Stimulated activated CD4-positive, alpha-beta T cell treated with anti-CD3 and anti-CD28 coated beads, Interleukin-1b, Interleukin-23, amount 100 ng/mL, for 4 hours (primary cell): ENCODE data around the gene UACA.

Source experiments
- DNase-seq, 2 donors: peaks; one replicate each; pipeline ENCODE4 v3.0.0-alpha.2; 2020; ENCODE audit warnings: low read depth in 2 of 2

UACA gene

DNA sequence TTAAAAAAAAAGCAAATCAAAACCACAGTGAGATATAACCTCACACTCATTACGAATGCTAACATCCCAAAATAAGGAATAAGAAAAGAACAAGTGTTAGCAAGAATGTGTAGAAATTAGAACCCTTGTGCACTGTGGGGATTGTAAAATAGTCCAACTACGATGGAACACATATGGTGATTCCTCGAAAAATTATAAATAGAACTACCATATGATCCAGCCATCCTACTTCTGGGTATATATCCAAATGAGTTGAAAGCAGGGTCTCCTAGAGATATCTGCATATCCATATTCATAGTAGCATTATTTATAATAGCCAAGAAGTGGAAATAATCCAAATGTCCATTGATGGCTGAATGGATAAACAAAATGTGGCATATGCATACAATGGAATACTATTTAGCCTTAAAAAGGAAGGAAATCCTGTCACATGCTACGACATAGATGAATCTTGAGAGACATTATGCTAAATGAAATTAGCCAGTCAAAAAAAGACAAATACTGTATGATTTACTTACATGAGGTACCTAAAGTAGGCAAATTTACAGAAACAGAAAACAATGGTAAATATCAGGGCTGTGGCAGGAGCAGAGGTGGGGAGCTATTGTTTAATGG is 55.6 kb downstream of the UACA start:
- no peak for DNase-seq

GRCh38 chr15:70704731-70705130 is 58.6 kb downstream of the UACA start:
- no peak for DNase-seq

GRCh38 chr15:70704166-70704565 is 59.2 kb downstream of the UACA start:
- no peak for DNase-seq

GRCh38 chr15:70703096-70703878 is 60.1 kb downstream of the UACA start:
- DNase-seq: no peak

- no peak for DNase-seq
Observed at GRCh38 chr15:70702584-70702983, 60.8 kb downstream of the UACA start.

DNA sequence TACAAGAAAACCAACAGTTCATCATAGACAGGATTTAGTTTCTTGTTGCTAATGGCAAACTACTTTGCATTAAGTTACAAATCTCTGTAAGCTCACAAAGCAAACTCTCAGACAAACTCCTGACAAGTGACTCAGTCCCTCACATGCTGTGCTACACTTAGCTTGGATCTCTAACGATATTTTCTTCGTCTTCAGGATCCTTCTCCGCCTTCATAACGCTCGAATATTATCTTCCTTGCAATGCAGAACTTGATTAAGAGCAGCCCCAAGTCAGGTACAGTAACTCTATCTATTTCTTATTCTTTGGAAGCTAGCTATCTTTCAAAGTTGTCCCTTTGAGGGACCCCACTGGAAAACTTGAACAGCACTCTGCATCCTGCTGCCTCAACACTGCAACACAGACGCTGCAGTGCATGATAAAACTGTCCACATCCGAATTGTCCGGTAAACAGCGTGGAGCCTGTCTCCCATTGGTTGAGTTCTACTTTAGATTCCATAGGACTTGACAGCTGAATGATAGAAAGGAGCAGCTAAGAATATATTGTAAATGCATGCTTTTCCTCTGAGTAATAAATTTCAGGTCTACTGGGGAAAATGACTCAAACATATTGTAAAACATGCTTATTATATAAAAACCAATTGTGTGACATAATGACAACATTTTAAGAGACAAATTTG is 61.3 kb downstream of the UACA start:
- DNase-seq: no peak

DNA sequence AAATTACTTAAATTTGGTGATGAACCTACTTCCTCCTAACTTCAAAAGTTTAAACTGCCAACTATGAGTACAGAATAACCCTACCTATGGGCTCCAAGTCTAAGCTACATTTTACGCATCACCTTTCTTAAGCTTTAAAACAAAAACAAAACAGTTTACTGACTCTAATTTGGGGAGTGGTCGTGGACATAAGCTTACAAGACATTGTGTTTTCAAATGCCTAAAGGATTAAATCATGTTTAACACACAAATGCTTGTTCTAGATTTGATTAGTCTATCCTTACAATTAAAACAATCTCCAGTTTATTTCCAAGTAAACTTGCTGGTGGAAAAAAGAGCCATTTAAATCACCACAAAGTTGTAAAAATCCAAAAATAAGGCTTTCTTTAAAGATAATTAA is 62.2 kb downstream of the UACA start:
- DNase-seq: no peak

GRCh38 chr15:70699890-70700289 is 63.5 kb downstream of the UACA start:
- no peak for DNase-seq

DNA sequence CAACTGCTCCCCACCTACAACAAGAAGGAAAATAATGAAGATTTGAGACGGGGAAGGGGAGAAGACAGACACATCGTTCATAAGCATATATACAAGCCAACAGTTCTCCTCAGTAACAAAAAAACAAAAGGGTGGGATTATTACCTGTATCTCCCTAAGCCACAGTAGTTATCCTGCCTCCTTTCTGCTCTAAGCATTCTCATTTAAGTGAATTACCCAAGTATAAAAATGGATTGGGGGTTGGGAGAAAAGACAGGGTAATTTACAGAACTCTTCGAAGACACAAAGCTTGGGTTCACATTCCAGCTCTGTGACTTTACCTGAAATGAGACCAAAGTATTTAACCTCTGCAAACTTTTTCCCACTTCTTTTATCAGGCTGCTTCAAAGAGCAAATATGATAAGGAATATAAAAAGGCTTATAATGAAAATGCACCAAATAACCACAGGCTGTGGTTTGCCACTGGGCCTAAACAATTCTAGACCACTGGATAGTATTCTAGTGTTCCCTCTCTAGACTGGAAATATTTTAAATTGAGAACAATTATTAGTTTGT is 64.4 kb downstream of the UACA start:
- DNase-seq: no peak

DNA sequence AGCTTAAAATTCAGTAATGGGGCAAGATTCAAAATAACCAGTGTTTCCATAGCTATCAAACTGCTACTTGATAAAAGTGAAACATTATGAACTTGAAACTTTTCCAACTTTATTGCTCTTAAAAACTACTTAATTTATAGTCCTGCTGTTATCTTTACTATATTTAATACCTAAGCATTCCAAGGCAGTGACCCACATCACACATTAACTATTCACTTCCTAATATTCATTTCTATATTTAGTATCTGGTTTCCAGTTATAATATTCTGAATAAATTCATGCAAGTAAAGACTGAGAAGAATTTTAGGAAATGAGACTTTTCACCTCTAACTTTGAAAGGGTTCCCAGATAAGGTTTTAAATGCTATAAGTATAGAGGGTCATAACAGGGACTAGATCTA is 64.9 kb downstream of the UACA start:
- no peak for DNase-seq

DNA sequence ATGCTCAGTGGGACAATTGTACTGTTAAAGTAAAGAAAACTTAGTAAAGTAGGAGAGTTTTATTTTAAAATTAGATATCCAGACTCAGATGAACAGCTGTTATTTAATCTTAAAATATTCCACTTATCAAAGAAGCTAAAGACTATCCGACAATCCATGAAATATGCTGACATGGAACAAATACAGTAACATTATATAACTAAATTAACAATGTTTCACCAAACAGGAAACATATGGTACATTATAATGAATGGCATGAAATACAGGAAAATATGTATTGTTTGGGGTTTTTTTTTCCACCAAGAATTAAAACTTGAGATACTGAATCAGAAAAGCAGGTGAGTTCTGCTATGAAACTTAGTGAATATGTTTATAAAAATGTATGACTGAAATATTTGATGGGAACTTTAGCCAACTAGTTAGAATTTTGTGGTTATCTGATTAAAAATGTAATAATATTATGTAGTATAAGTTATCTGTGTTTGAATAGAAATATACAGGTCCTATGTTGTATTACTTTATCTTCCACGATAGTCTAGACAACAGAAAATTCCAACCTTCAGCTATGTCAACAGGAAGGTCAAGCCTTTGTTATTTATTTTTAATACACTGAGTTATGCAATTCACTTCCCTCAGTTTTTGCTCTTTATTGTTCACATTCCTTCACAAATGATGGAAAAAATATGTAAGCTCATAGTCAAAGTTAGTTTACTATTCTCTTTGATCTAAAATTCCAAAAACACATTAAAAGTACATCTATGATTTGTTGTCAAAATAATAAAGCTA is 72.7 kb downstream of the UACA start:
- DNase-seq: no peak

DNA sequence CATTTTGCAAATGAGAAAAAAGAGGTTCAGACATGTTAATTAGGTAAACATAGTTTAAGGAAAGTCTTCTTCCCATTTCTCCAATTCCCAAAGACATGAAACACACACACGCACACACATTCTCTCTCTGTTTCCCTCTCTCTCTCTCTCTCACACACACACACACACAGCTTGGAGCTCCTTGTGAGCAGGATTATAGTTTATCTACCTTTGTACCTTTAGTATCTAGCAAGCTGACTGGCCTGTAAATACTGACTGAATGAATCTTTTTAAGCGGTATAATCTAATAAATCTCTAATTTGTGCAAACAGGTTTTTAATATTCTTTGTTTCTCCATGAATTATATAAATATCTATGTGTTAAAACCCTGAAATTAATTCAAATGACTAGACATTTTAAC is 73.3 kb downstream of the UACA start:
- no peak for DNase-seq

GRCh38 chr15:70687482-70687881 is 75.9 kb downstream of the UACA start:
- DNase-seq: no peak

- no peak for DNase-seq
Observed at GRCh38 chr15:70680817-70681216, 82.5 kb downstream of the UACA start.

DNA sequence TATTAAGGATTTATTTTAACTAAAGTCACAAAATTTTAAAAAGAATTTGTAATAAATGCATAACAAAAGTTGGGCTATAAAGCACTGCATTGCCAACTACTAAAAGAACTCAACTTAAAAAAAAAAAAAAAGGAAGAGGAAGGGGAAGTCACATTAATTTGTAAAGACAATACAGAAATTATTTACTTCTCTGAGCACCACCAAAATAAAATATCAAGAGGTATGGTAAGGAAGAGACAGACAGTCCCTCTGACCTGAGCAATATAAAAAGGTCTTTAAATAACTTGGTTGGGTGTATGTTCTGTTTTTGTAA is 83.5 kb downstream of the UACA start:
- no peak for DNase-seq

DNA sequence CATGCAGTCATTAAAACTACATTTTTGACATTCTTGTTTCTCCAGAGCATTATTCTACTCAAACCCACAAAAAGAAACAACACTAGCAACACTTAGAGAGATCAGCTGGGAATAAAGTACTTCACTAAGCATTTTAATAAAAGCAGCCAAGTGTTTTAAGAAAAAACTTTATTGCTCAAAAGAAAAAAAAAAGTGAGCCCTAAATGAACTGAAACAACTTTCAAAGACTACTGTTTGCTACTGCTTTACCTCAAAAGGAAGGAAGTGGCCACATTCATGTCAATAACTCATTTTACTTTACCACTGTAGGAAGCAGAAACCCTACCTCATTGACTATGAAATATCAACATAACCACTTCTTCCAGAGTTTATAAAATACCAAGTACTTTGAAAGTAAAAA is 91.3 kb downstream of the UACA start:
- no peak for DNase-seq

DNA sequence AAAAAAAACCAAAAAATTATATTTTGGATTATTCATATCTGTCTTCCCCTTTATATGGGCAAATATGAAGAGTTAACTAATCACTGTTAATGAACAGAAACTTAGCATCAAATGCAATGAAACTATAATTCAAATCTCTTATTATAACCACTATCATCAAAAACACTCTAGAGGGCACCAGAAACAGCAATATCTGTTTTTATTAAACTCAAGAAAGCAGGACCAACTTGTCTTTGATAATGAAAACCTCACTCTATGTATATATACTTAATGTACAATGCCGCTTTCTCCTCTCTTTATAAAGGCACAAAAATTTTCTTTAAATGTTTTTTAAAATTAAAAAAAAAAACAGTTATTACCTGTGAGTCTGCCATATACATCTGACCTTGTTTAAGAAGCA is 92.7 kb downstream of the UACA start:
- no peak for DNase-seq

- DNase-seq: no peak
Observed at GRCh38 chr15:70669966-70670658, 93.2 kb downstream of the UACA start.

GRCh38 chr15:70669006-70669602 is 94.3 kb downstream of the UACA start:
- no peak for DNase-seq

- DNase-seq: no peak
Observed at GRCh38 chr15:70665599-70665998, 97.8 kb downstream of the UACA start.

- no peak for DNase-seq
Observed at GRCh38 chr15:70664494-70664893, 98.9 kb downstream of the UACA start.
